GM19193 (cell line): ENCODE measurements around the gene GLIPR2.
A peak's percentile ranks its signal among the peaks of the same experiment; 100 is the strongest.

ENCODE experiments used
- POLR2A ChIP-seq: IDR thresholded peaks from 4 replicates; pipeline ENCODE4 v1.6.1; 2011; ENCODE audit not compliant: insufficient read depth, insufficient read length; ENCODE audit errors: extremely low read depth

GLIPR2 gene

GRCh38 chr9:36163786-36164170 is 27.2 kb downstream of the GLIPR2 start:
- TF ChIP-seq POLR2A: no peak

GRCh38 chr9:36164372-36164771 is 27.8 kb downstream of the GLIPR2 start:
- TF ChIP-seq POLR2A: no peak

GRCh38 chr9:36164989-36165388 is 28.5 kb downstream of the GLIPR2 start:
- no peak for TF ChIP-seq POLR2A

GRCh38 chr9:36165826-36166167 is 29.3 kb downstream of the GLIPR2 start:
- no peak for TF ChIP-seq POLR2A

- TF ChIP-seq POLR2A: no peak
These were observed 29.8 kb downstream of the GLIPR2 start for GRCh38 chr9:36166168-36166927.

GRCh38 chr9:36169166-36169565 is 32.6 kb downstream of the GLIPR2 start, which contains the start of gene CCIN:
CCIN (plus strand) TSS chr9:36169388; CDS start chr9:36169503, 115 bp downstream.
- TF ChIP-seq POLR2A: no peak

- no peak for TF ChIP-seq POLR2A
These were observed 33.2 kb downstream of the GLIPR2 start for GRCh38 chr9:36169708-36170107.

- TF ChIP-seq POLR2A: no peak
These were observed 34.0 kb downstream of the GLIPR2 start for GRCh38 chr9:36170531-36170930.

- no peak for TF ChIP-seq POLR2A
These were observed 37.3 kb downstream of the GLIPR2 start for GRCh38 chr9:36173861-36174260.

GRCh38 chr9:36174271-36174670 is 37.7 kb downstream of the GLIPR2 start:
- no peak for TF ChIP-seq POLR2A

GRCh38 chr9:36174731-36175130 is 38.2 kb downstream of the GLIPR2 start:
- TF ChIP-seq POLR2A: no peak

- no peak for TF ChIP-seq POLR2A
These were observed 41.0 kb downstream of the GLIPR2 start for GRCh38 chr9:36177571-36177970.

GRCh38 chr9:36187414-36187813 is 50.9 kb downstream of the GLIPR2 start:
- no peak for TF ChIP-seq POLR2A

- no peak for TF ChIP-seq POLR2A
These were observed 51.7 kb downstream of the GLIPR2 start for GRCh38 chr9:36188212-36188611.

- TF ChIP-seq POLR2A: no peak
These were observed 53.4 kb downstream of the GLIPR2 start for GRCh38 chr9:36189976-36190375.

- peak; percentile 99 for TF ChIP-seq POLR2A
These were observed 54.1 kb downstream of the GLIPR2 start, which contains the start of gene CLTA for GRCh38 chr9:36190388-36191289. CLTA (plus strand) TSS chr9:36190921; CDS start chr9:36191057, 136 bp downstream.

GRCh38 chr9:36191290-36191645 is 54.7 kb downstream of the GLIPR2 start:
- no peak for TF ChIP-seq POLR2A

GRCh38 chr9:36191686-36192085 is 55.2 kb downstream of the GLIPR2 start:
- no peak for TF ChIP-seq POLR2A
